Measurements from ENCODE around the gene CHCHD3.

The CHCHD3 gene

GRCh38 chr7:132859199-132859598 lies 222.7 kb downstream of the CHCHD3 start:
- H3K4me1 ChIP-seq (ENCODE audit: low read depth, poor library complexity, severe bottlenecking) = no peaks in the 10 kb centered on the region
- H3K27me3 ChIP-seq (ENCODE audit: insufficient read depth, low read depth) = no peaks in the 10 kb centered on the region
- no peaks in the 10 kb centered on the region; the same call in 1 of the 2 replicates for H3K79me2 ChIP-seq (ENCODE audit: insufficient read depth, low read depth)
- no peaks in the 10 kb centered on the region for H3K36me3 ChIP-seq (ENCODE audit: insufficient read depth)
- no peaks in the 10 kb centered on the region for H4K20me1 ChIP-seq (ENCODE audit: insufficient read depth)
- no peak overlapping the region for H3K4me2 ChIP-seq
- no peak overlapping the region for H2AFZ ChIP-seq (ENCODE audit: low read depth)
- no peak for TF ChIP-seq CTCF (conservative IDR thresholded peaks at IDR 0.05; ENCODE audit: low read depth, low read length)
- no peak overlapping the region for H3K27ac ChIP-seq
- H3K4me3 ChIP-seq (IDR thresholded peaks at IDR 0.05; ENCODE audit: insufficient read depth, low read depth, low read length) = no peak overlapping the region
- no peak overlapping the region for H3K9ac ChIP-seq

- Histone ChIP-seq H3K4me1 (ENCODE audit: low read depth, poor library complexity, severe bottlenecking) (no peaks in the 10 kb centered on the region), H3K27ac (no peak overlapping the region), H3K4me2 (no peak overlapping the region), H3K9ac (no peak overlapping the region), H3K4me3 (IDR thresholded peaks at IDR 0.05; ENCODE audit: insufficient read depth, low read depth, low read length) (no peak overlapping the region), H2AFZ (ENCODE audit: low read depth) (no peak overlapping the region), H3K36me3 (ENCODE audit: insufficient read depth) (no peaks in the 10 kb centered on the region), H3K27me3 (ENCODE audit: insufficient read depth, low read depth) (no peaks in the 10 kb centered on the region), H4K20me1 (ENCODE audit: insufficient read depth) (no peaks in the 10 kb centered on the region), H3K79me2 (ENCODE audit: insufficient read depth, low read depth) (no peaks in the 10 kb centered on the region)
- no peak for TF ChIP-seq CTCF (conservative IDR thresholded peaks at IDR 0.05; ENCODE audit: low read depth, low read length)
Measured at GRCh38 chr7:132858760-132859159, 223.1 kb downstream of the CHCHD3 start.

- Histone ChIP-seq H3K4me2 (no peak overlapping the region), H3K27ac (no peak overlapping the region), H4K20me1 (ENCODE audit: insufficient read depth) (no peaks in the 10 kb centered on the region), H3K4me1 (ENCODE audit: low read depth, poor library complexity, severe bottlenecking) (no peaks in the 10 kb centered on the region), H3K9ac (no peak overlapping the region), H3K79me2 (ENCODE audit: insufficient read depth, low read depth) (no peaks in the 10 kb centered on the region), H2AFZ (ENCODE audit: low read depth) (no peak overlapping the region), H3K4me3 (IDR thresholded peaks at IDR 0.05; ENCODE audit: insufficient read depth, low read depth, low read length) (no peak overlapping the region), H3K27me3 (ENCODE audit: insufficient read depth, low read depth) (no peaks in the 10 kb centered on the region), H3K36me3 (ENCODE audit: insufficient read depth) (no peaks in the 10 kb centered on the region)
- no peak for TF ChIP-seq CTCF (conservative IDR thresholded peaks at IDR 0.05; ENCODE audit: low read depth, low read length)
Measured at GRCh38 chr7:132858251-132858650, 223.6 kb downstream of the CHCHD3 start.

- Histone ChIP-seq H3K4me2 (no peak overlapping the region), H3K79me2 (ENCODE audit: insufficient read depth, low read depth) (no peaks in the 10 kb centered on the region), H3K9ac (no peak overlapping the region), H4K20me1 (ENCODE audit: insufficient read depth) (no peaks in the 10 kb centered on the region), H2AFZ (ENCODE audit: low read depth) (no peak overlapping the region), H3K4me3 (IDR thresholded peaks at IDR 0.05; ENCODE audit: insufficient read depth, low read depth, low read length) (no peak overlapping the region), H3K4me1 (ENCODE audit: low read depth, poor library complexity, severe bottlenecking) (no peaks in the 10 kb centered on the region), H3K27ac (no peak overlapping the region), H3K27me3 (ENCODE audit: insufficient read depth, low read depth) (no peaks in the 10 kb centered on the region), H3K36me3 (ENCODE audit: insufficient read depth) (no peaks in the 10 kb centered on the region)
- TF ChIP-seq CTCF (conservative IDR thresholded peaks at IDR 0.05; ENCODE audit: low read depth, low read length) = no peak
Measured at GRCh38 chr7:132857703-132858102, 224.2 kb downstream of the CHCHD3 start.
